Panc1 (cell line): ENCODE measurements around the gene SLC9A4. TPM values are rescaled to one million over a fixed set of nuclear protein-coding genes. Genes with fewer than 3 reads are reported as not detected.

Source experiments
- ATAC-seq: fragments of 200-7000 bp; cut with Tn5 transposase; 2 replicates; pipeline ENCODE4 v1.9.1; 2020; ENCODE audit warnings: mild to moderate bottlenecking, moderate library complexity
- BruUV-seq: library from RNA; stranded (reverse); fragments of 400-500 nt; replicated peaks from 2 replicates; lab custom pipeline; 2021; lab: Mats Ljungman, UMichigan
- CTCF ChIA-PET: fragments of 300-600 bp; sonication (Branson Sonifier 250); formaldehyde crosslinking; loops from one replicate; lab custom pipeline; 2022; ENCODE audit warnings: antibody characterized with exemption; lab: Charles Lee
- POLR2A ChIA-PET: fragments of 300-600 bp; sonication (Branson Sonifier 250); formaldehyde crosslinking; loops from one replicate; lab custom pipeline; 2022; ENCODE audit warnings: antibody characterized with exemption; lab: Charles Lee
- DNase-seq: peaks from one replicate; pipeline ENCODE4 v3.0.0-alpha.2; 2010; ENCODE audit warnings: low read depth, low spot score
- H3K27ac ChIP-seq: 2 replicates; pipeline ENCODE4 v1.5.1; 2011; ENCODE audit warnings: mild to moderate bottlenecking, low read length, inconsistent platforms
- H3K27me3 ChIP-seq: fragments of 200-500 bp; sonication (Bioruptor generic); 2 replicates; pipeline ENCODE4 v1.6.0; 2014; ENCODE audit warnings: low read length, inconsistent platforms; ENCODE audit not compliant: control insufficient read depth, insufficient read depth
- H3K36me3 ChIP-seq: fragments of 200-500 bp; sonication (Bioruptor generic); 2 replicates; pipeline ENCODE4 v1.5.1; 2014; ENCODE audit warnings: inconsistent platforms, mild to moderate bottlenecking, low read length, moderate library complexity; ENCODE audit not compliant: control insufficient read depth, insufficient read depth
- H3K4me1 ChIP-seq: 2 replicates; pipeline ENCODE4 v1.5.1; 2011; ENCODE audit warnings: inconsistent platforms, mild to moderate bottlenecking, low read length, moderate library complexity; ENCODE audit not compliant: control insufficient read depth, insufficient read depth
- H3K4me3 ChIP-seq, 2 experiments: 2 replicates each; pipeline ENCODE4 v1.5.1; 2011 to 2012; ENCODE audit warnings: low read depth in 2 of 2, low read length in 2 of 2, mild to moderate bottlenecking in 2 of 2, inconsistent platforms in 1 of 2, moderate library complexity in 1 of 2
- H3K9me3 ChIP-seq: fragments of 200-500 bp; sonication (Bioruptor generic); 2 replicates; pipeline ENCODE4 v1.5.1; 2014; ENCODE audit warnings: low read depth, mild to moderate bottlenecking, inconsistent platforms, low read length, moderate library complexity; ENCODE audit not compliant: control insufficient read depth, insufficient read depth
- POLR2AphosphoS5 ChIP-seq: IDR thresholded peaks from 2 replicates; pipeline ENCODE4 v1.6.1; 2012; ENCODE audit warnings: mild to moderate bottlenecking, low read depth, low read length, moderate library complexity
- SIN3A ChIP-seq: IDR thresholded peaks from 2 replicates; pipeline ENCODE4 v1.6.1; 2012; ENCODE audit warnings: low read depth, mild to moderate bottlenecking, low read length, moderate library complexity, borderline replicate concordance; ENCODE audit not compliant: insufficient read depth
- TCF7L2 ChIP-seq: IDR thresholded peaks from 2 replicates; pipeline ENCODE4 v1.6.1; 2011; ENCODE audit warnings: mild to moderate bottlenecking, low read depth, low read length, inconsistent platforms
- in situ Hi-C: cut with HindIII; loops from 2 replicates; pipeline ENCODE4 v1.10.0; 2016; ENCODE audit warnings: low sequenced_read_pairs, low pct_unique_long_range_greater_than_20kb
- intact Hi-C: fragments of 100-400 bp; cut with micrococcal nuclease; formaldehyde crosslinking; loops from one replicate; pipeline ENCODE4 v1.10.0; 2022; ENCODE audit not compliant: unreplicated experiment
- total RNA-seq: library from RNA; stranded (reverse); gene quantifications from one replicate; pipeline ENCODE4 v1.2.1, GENCODE V29; 2021; ENCODE audit not compliant: unreplicated experiment
- TF ChIP-seq, protein P1 (sequence below): fragments of 450-650 bp; IDR thresholded peaks from 2 replicates; pipeline ENCODE4 v1.5.1; 2017; ENCODE audit warnings: mild to moderate bottlenecking
- TF ChIP-seq, protein P2 (sequence below), 2 experiments: IDR thresholded peaks; 2 replicates each; pipeline ENCODE4 v1.6.1; 2011 to 2012; ENCODE audit warnings: low read depth in 2 of 2, control low read depth in 1 of 2, low read length in 1 of 2, mild to moderate bottlenecking in 1 of 2, moderate library complexity in 1 of 2; ENCODE audit not compliant: insufficient read depth in 1 of 2

Gene SLC9A4
- total RNA-seq, 1 experiment from 2014 or later: not detected

DNA sequence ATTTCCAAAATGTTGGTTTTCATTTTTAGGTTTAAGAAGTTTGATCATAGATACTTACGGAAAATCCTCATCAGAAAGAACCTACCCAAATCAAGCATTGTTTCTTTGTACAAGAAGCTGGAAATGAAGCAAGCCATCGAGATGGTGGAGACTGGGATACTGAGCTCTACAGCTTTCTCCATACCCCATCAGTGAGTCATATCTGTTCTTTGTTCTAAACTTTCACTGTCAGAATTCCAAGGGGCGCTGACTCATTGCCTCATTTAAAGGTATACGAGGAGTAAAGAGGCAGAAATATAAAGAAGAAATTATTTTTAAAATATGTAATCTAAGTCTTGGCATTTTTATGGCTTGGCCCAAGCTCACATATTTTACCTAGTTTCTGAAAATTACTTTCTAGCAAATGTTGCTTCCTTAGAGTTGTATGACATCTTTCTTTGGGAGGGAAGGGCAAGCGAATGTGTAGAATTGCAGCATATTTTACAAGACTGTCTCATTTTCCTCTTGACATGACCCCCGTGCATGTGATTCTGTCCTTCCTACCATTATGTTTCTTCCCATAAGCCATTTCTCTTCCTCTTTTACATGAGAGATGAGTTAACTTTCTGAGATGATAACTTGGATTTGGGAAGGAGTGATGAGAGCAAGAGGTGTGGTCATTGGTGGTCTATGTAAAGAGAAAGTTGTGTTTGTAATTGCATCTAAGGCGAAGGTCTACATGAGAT lies 41.2 kb downstream of the SLC9A4 start:
- no peak overlapping the region for H3K27ac ChIP-seq
- H3K4me3 ChIP-seq: no peak overlapping the region
- POLR2A ChIA-PET: no interaction called here
- in situ Hi-C loops: no loop called here
- H3K36me3 ChIP-seq: no peaks in the 10 kb centered on the region
- H3K4me1 ChIP-seq: no peaks in the 10 kb centered on the region; the same call in none of the 2 replicates
- H3K27me3 ChIP-seq: no peaks in the 10 kb centered on the region
- TF ChIP-seq SIN3A (no peak), TCF7L2 (no peak), POLR2AphosphoS5 (no peak)
- TF ChIP-seq, protein P1, sequence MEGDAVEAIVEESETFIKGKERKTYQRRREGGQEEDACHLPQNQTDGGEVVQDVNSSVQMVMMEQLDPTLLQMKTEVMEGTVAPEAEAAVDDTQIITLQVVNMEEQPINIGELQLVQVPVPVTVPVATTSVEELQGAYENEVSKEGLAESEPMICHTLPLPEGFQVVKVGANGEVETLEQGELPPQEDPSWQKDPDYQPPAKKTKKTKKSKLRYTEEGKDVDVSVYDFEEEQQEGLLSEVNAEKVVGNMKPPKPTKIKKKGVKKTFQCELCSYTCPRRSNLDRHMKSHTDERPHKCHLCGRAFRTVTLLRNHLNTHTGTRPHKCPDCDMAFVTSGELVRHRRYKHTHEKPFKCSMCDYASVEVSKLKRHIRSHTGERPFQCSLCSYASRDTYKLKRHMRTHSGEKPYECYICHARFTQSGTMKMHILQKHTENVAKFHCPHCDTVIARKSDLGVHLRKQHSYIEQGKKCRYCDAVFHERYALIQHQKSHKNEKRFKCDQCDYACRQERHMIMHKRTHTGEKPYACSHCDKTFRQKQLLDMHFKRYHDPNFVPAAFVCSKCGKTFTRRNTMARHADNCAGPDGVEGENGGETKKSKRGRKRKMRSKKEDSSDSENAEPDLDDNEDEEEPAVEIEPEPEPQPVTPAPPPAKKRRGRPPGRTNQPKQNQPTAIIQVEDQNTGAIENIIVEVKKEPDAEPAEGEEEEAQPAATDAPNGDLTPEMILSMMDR: no peak
- TF ChIP-seq, protein P2, sequence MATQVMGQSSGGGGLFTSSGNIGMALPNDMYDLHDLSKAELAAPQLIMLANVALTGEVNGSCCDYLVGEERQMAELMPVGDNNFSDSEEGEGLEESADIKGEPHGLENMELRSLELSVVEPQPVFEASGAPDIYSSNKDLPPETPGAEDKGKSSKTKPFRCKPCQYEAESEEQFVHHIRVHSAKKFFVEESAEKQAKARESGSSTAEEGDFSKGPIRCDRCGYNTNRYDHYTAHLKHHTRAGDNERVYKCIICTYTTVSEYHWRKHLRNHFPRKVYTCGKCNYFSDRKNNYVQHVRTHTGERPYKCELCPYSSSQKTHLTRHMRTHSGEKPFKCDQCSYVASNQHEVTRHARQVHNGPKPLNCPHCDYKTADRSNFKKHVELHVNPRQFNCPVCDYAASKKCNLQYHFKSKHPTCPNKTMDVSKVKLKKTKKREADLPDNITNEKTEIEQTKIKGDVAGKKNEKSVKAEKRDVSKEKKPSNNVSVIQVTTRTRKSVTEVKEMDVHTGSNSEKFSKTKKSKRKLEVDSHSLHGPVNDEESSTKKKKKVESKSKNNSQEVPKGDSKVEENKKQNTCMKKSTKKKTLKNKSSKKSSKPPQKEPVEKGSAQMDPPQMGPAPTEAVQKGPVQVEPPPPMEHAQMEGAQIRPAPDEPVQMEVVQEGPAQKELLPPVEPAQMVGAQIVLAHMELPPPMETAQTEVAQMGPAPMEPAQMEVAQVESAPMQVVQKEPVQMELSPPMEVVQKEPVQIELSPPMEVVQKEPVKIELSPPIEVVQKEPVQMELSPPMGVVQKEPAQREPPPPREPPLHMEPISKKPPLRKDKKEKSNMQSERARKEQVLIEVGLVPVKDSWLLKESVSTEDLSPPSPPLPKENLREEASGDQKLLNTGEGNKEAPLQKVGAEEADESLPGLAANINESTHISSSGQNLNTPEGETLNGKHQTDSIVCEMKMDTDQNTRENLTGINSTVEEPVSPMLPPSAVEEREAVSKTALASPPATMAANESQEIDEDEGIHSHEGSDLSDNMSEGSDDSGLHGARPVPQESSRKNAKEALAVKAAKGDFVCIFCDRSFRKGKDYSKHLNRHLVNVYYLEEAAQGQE (IDR thresholded peaks at IDR 0.05; ENCODE audit: insufficient read depth in 1 of 2, low read depth in 2 of 2, low read length in 1 of 2): no peak
- BruUV-seq: no TSS peak
- no peaks in the 10 kb centered on the region for H3K9me3 ChIP-seq
- no peak for DNase-seq
- intact Hi-C loops: no loop called here
- peak; percentile 88 for ATAC-seq
- CTCF ChIA-PET: no interaction called here

DNA sequence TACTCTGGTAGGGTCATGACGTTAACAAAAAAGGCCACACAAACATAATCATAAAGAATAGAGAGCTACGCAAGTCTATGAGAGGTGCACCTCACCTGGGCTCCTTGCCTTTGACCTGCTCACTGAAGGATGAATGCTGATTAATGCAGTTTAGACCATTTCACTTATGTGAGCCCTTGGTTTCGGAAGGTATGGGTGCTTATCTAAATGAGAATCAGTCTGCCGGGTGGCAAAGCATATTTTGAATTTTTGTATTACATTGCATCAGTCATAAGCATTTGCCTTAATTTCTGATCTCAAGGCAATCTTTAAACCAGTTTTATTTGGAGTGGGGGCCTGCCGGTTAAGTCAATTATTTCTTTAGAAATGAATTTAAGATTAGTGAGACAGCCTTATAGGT lies 42.8 kb downstream of the SLC9A4 start:
- in situ Hi-C loops (no loop called here), intact Hi-C loops (loop anchor here (5.0 kb wide), 1 partner anchor 101 kb away; the partner anchor contains the start of gene SLC9A2)
- TF ChIP-seq TCF7L2 (no peak), POLR2AphosphoS5 (no peak)
- TF ChIP-seq, protein P2 (IDR thresholded peaks at IDR 0.05; ENCODE audit: insufficient read depth in 1 of 2, low read depth in 2 of 2, low read length in 1 of 2): no peak
- ChIA-PET CTCF (no interaction called here), POLR2A (no interaction called here)
- no peaks in the 10 kb centered on the region for H3K9me3 ChIP-seq
- H3K4me1 ChIP-seq: no peaks in the 10 kb centered on the region; the same call in none of the 2 replicates
- no peaks in the 10 kb centered on the region for H3K27me3 ChIP-seq
- no peak for DNase-seq
- no peak for ATAC-seq
- H3K4me3 ChIP-seq: no peak overlapping the region
- BruUV-seq: no TSS peak
- no peak overlapping the region for H3K27ac ChIP-seq
- no peaks in the 10 kb centered on the region for H3K36me3 ChIP-seq
